Stimulated activated memory B cell treated with anti-CD40 and anti-IgM and Interleukin-4, amounts not matched to agents 10 μg/mL and 1 μg/mL and 100 μg/mL, for 72 hours (primary cell): ENCODE data around the gene PPP4R1.
A peak's percentile ranks its signal among the peaks of the same experiment; 100 is the strongest.

Experiments used
- ATAC-seq: fragments of 150-1000 bp; cut with Tn5 transposase; 2 replicates; pipeline ENCODE4 v1.10.0; 2021
- H3K27ac Mint-ChIP-seq: one replicate; pipeline ENCODE4 v1.8.0; 2022; ENCODE audit warnings: mild to moderate bottlenecking, mixed read lengths
- H3K27me3 Mint-ChIP-seq: one replicate; pipeline ENCODE4 v1.8.0; 2022; ENCODE audit warnings: mixed read lengths
- H3K36me3 Mint-ChIP-seq: one replicate; pipeline ENCODE4 v1.8.0; 2022; ENCODE audit warnings: mixed read lengths
- H3K4me1 Mint-ChIP-seq: one replicate; pipeline ENCODE4 v1.8.0; 2022; ENCODE audit warnings: mixed read lengths
- H3K4me3 Mint-ChIP-seq: one replicate; pipeline ENCODE4 v1.8.0; 2022; ENCODE audit warnings: mild to moderate bottlenecking, moderate library complexity, mixed read lengths
- H3K9me3 Mint-ChIP-seq: one replicate; pipeline ENCODE4 v1.8.0; 2022; ENCODE audit warnings: mixed read lengths

PPP4R1 gene, protein sequence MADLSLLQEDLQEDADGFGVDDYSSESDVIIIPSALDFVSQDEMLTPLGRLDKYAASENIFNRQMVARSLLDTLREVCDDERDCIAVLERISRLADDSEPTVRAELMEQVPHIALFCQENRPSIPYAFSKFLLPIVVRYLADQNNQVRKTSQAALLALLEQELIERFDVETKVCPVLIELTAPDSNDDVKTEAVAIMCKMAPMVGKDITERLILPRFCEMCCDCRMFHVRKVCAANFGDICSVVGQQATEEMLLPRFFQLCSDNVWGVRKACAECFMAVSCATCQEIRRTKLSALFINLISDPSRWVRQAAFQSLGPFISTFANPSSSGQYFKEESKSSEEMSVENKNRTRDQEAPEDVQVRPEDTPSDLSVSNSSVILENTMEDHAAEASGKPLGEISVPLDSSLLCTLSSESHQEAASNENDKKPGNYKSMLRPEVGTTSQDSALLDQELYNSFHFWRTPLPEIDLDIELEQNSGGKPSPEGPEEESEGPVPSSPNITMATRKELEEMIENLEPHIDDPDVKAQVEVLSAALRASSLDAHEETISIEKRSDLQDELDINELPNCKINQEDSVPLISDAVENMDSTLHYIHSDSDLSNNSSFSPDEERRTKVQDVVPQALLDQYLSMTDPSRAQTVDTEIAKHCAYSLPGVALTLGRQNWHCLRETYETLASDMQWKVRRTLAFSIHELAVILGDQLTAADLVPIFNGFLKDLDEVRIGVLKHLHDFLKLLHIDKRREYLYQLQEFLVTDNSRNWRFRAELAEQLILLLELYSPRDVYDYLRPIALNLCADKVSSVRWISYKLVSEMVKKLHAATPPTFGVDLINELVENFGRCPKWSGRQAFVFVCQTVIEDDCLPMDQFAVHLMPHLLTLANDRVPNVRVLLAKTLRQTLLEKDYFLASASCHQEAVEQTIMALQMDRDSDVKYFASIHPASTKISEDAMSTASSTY

DNA sequence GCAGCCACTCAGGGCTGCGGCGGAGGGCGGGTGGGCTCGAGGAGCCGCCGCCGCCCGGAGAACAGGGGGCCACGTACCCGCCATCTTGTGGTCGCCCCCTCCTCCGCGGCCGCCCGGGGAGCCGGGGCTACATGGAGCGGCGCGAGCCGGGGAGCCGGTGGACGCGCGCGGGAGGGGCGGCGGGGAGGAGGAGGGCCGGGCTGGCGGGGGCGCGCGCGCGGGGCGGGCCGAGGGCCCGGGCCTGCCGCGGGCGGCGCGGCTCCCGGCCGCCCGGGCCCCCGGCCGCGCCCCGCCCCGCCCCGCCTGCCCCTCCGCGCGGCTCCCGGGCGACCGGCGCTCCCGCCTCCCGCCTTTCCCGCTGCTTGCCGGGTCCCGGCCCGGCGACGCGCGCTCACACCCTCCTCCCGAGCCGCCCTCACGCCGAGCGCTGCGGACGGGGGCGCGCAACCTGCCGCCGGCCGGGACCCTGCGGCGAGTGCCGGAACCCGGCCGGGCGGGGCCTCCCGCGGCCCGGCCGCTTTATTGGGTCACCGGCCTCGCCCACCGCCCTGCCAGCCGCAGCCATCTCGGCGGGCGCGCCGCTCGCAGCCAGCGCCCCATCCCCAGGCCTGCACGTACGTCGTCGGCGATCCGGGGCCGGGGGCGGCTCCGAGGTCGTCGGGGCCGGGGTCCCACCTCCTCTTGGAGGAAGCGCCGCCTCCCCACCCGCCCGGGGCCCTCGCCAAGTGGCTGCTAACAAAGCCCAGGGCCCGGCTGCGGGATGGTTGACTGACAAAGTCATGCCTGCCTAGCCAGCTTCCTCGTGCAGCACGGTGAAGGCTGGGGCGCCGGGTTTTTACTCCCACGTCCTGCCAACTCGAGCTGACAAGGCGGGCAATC, at the start of gene PPP4R1:
Gene PPP4R1, minus strand, starts transcription at position 159 of the 879 bp plus-strand sequence. Its CDS starts 75 bp downstream, at position 84.
- Mint-ChIP-seq H3K4me3 (peak within 1 kb of the TSS; percentile 94), H3K27me3 (no peaks in the 10 kb centered on the region), H3K36me3 (peaks cover 15% of the 10 kb centered on the region), H3K27ac (peak within 1 kb of the TSS; percentile 86), H3K4me1 (peaks cover 41% of the 10 kb centered on the region), H3K9me3 (no peaks in the 10 kb centered on the region)
- ATAC-seq: peak; percentile 89

- Mint-ChIP-seq H3K4me1 (no peaks in the 10 kb centered on the region), H3K9me3 (no peaks in the 10 kb centered on the region), H3K4me3 (no peak overlapping the region), H3K27ac (no peak overlapping the region), H3K27me3 (peaks cover 9% of the 10 kb centered on the region), H3K36me3 (no peaks in the 10 kb centered on the region)
- ATAC-seq: peak; percentile 62
Observed at GRCh38 chr18:9663377-9663776, 49.0 kb upstream of the PPP4R1 start.

DNA sequence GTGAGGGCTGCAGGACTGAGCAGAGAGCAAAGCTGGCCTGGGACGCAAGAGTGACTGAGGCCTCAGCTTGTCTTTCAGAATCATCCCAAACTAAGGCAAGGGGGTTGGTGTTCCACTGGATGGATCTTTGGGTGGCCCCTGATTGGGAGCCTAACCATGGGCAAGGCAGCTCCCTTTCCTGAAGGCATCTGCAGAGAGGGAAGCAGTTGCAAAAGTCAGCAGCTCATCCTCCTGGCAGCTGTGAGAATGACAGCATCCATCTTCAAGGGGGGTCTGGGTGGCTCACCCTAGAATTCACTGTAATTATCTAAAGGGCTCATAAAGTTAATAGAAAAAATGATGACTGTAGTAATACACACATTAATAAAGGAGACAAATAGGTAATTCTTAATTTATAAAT, 47.2 kb upstream of the PPP4R1 start:
- Mint-ChIP-seq H3K36me3 (no peaks in the 10 kb centered on the region), H3K27ac (no peak overlapping the region), H3K9me3 (no peaks in the 10 kb centered on the region), H3K27me3 (peaks cover 9% of the 10 kb centered on the region), H3K4me1 (no peaks in the 10 kb centered on the region), H3K4me3 (no peak overlapping the region)
- no peak for ATAC-seq

DNA sequence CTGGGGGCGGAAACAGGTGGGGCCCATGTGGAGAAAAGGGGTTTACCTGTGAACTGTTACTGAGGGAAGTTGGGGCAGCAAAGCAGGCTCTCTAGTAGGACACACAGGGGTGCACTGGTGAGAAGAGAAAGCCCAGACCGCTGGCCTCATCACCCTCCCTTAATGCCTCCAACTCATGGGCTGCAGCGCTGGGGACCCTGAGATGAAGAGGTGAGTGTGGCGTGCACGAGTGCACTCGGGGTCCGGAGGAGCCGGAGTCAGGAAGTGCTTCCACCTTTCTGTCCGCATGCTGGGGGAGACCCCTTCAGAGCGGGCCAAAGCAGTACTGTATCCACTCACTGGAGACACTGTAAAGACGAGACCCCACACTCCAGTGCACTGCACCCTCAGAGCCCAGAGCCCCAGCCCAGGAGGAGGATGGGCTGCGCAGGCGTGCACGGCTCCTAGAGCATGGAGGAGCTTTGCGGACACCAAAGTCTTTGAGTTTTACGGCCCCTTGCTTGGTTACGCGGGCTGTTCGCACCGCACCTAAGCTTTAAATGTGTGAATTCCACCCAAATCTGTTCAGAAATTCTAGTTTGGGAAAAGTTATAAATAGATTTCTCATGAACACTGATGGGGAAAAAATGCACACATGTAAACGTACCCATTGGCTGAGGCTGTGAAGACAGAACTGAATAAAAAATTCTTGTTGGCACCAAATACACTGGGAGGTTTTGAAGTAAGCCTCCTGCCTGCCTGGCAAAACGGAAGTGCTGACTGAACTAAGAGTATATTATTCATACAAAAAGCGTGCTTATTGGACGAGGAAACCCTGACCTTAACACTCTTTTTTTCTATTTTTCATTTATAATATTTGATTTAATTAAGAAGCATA, 45.4 kb upstream of the PPP4R1 start:
- ATAC-seq: no peak
- Mint-ChIP-seq H3K9me3 (no peaks in the 10 kb centered on the region), H3K27me3 (peaks cover 9% of the 10 kb centered on the region), H3K4me1 (no peaks in the 10 kb centered on the region), H3K27ac (no peak overlapping the region), H3K36me3 (no peaks in the 10 kb centered on the region), H3K4me3 (no peak overlapping the region)

DNA sequence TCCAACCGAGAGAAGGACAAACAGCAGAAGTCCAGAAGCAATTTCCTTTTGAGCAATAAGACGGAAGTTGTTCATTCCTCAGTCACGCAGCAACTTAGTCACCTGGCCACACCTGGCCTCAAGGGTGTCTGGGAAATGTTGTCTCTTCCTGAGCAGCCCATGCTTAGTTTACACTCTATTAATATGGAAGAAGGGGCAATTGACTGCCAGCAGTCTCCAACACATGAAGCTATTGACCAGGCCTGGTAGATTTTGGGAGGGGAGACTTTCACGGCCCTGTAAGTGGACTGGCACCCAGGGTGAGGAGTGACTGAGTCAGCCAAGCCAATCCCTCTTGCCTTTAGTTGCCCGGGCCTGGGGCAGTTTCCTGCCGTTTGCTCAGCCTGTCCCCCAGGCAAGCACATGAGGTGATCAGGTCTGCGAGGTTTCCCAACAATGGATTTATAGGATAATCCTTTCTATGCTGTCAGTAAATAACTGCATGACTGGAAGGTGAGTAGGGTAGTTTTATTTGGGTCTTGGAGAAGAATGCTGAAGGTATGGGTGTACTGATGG, 43.8 kb upstream of the PPP4R1 start:
- Mint-ChIP-seq H3K4me3 (no peak overlapping the region), H3K27me3 (peaks cover 9% of the 10 kb centered on the region), H3K9me3 (no peaks in the 10 kb centered on the region), H3K27ac (no peak overlapping the region), H3K36me3 (no peaks in the 10 kb centered on the region), H3K4me1 (no peaks in the 10 kb centered on the region)
- ATAC-seq: no peak

- Mint-ChIP-seq H3K9me3 (no peaks in the 10 kb centered on the region), H3K4me3 (no peak overlapping the region), H3K4me1 (no peaks in the 10 kb centered on the region), H3K27ac (no peak overlapping the region), H3K36me3 (no peaks in the 10 kb centered on the region), H3K27me3 (peaks cover 15% of the 10 kb centered on the region)
- ATAC-seq: no peak
Observed at GRCh38 chr18:9655232-9655767, 40.9 kb upstream of the PPP4R1 start.

DNA sequence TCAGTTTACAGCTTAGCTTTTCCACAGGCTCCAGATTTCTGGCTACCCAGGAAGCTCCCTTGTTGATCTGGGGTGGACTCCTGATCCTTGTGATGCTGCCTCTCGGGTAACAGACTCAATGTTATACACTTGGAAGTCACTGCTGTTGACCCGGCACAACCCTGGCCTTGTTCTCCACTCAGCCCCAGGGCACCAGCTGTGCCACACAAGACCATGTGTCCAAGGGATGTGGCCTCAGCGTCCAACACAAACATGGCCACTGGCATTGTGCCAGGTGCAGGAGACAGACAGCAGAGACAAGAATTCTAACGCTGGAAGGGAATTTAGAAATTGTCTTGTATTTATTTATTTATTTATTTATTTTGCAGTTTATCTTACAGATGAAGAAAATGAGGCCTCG, 39.0 kb upstream of the PPP4R1 start:
- Mint-ChIP-seq H3K4me1 (peaks cover 6% of the 10 kb centered on the region), H3K36me3 (no peaks in the 10 kb centered on the region), H3K9me3 (no peaks in the 10 kb centered on the region), H3K27ac (no peak overlapping the region), H3K4me3 (no peak overlapping the region), H3K27me3 (peaks cover 14% of the 10 kb centered on the region)
- ATAC-seq: no peak

DNA sequence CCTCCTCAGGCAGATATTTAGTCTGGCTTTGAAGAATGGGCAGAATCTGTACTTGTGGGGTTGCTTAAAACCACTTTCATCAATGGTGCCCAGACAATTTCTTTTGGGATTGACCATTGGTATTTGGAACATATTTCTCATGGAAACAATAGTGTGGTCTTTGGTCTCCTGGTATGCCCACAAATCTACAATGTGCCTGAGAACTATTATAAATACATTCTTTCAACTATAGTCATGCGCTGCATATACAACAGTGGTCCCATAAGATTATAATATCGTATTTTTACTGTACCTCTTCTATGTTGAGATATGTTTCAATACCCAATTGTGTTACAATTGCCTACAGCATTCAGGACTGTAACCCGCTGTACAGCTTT, 34.8 kb upstream of the PPP4R1 start:
- H3K4me1 Mint-ChIP-seq: peaks cover 6% of the 10 kb centered on the region
- no peaks in the 10 kb centered on the region for H3K9me3 Mint-ChIP-seq

DNA sequence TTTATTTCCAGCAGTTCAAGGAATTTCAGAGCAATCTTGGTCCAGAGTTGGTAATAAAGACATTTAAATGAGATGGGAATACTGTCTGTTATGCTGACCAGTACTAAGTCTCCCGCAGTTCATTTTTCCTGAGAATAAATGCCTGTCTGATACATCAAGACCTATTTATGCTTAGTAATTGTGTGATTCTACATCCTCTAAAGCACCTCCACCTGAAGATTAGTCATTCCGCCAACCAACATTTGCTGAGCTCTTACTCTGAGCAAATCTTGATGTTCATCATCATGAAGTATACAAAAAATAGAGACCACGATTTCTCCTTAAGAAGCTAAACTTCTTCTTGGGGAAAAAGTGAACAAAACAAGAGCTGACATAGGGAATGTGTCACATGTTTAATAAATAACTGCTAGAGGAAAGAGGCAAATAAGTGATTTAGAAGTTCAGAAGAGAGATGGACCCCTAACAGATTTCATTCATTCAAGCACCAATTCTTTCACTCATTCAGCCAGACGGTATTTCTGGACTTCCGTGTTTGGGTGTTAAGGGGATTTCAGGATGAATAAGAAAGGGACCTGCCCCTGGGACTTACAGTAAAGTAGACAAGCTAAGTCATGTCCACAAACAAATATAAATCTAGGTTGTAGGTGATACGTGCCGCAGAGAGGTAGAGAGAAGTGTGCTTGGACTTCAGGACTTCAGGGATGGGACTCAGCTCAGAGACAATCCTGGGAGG, 34.2 kb upstream of the PPP4R1 start:
- H3K9me3 Mint-ChIP-seq: no peaks in the 10 kb centered on the region
- H3K36me3 Mint-ChIP-seq: no peaks in the 10 kb centered on the region
- H3K4me1 Mint-ChIP-seq: peaks cover 6% of the 10 kb centered on the region
- no peak overlapping the region for H3K4me3 Mint-ChIP-seq
- H3K27me3 Mint-ChIP-seq: peaks cover 14% of the 10 kb centered on the region
- no peak overlapping the region for H3K27ac Mint-ChIP-seq
- no peak for ATAC-seq

More for the DNA sequence above, 34.8 kb upstream of the PPP4R1 start:
- Mint-ChIP-seq H3K27ac (no peak overlapping the region), H3K4me3 (no peak overlapping the region), H3K36me3 (no peaks in the 10 kb centered on the region), H3K27me3 (peaks cover 14% of the 10 kb centered on the region)
- ATAC-seq: no peak

- H3K36me3 Mint-ChIP-seq: no peaks in the 10 kb centered on the region
- peaks cover 6% of the 10 kb centered on the region for H3K4me1 Mint-ChIP-seq
- H3K27ac Mint-ChIP-seq: no peak overlapping the region
- ATAC-seq: no peak
- no peaks in the 10 kb centered on the region for H3K9me3 Mint-ChIP-seq
- no peak overlapping the region for H3K4me3 Mint-ChIP-seq
- peaks cover 14% of the 10 kb centered on the region for H3K27me3 Mint-ChIP-seq
Observed at GRCh38 chr18:9647496-9648323, 33.4 kb upstream of the PPP4R1 start.

- Mint-ChIP-seq H3K9me3 (no peaks in the 10 kb centered on the region), H3K4me1 (peaks cover 1% of the 10 kb centered on the region)
- no peak for ATAC-seq
Observed at GRCh38 chr18:9643549-9643948, 29.2 kb upstream of the PPP4R1 start.

GRCh38 chr18:9642799-9643462, 28.6 kb upstream of the PPP4R1 start:
- no peaks in the 10 kb centered on the region for H3K36me3 Mint-ChIP-seq
- no peak overlapping the region for H3K27ac Mint-ChIP-seq
- H3K4me3 Mint-ChIP-seq: no peak overlapping the region
- H3K4me1 Mint-ChIP-seq: no peaks in the 10 kb centered on the region
- H3K9me3 Mint-ChIP-seq: no peaks in the 10 kb centered on the region
- no peak for ATAC-seq
- H3K27me3 Mint-ChIP-seq: no peaks in the 10 kb centered on the region

More at GRCh38 chr18:9643549-9643948, 29.2 kb upstream of the PPP4R1 start:
- no peaks in the 10 kb centered on the region for H3K36me3 Mint-ChIP-seq
- H3K27ac Mint-ChIP-seq: no peak overlapping the region
- H3K4me3 Mint-ChIP-seq: no peak overlapping the region
- no peaks in the 10 kb centered on the region for H3K27me3 Mint-ChIP-seq
